ENCODE results near the gene IL34. TPM values are rescaled to one million over a fixed set of nuclear protein-coding genes. Genes with fewer than 3 reads are reported as not detected.

The IL34 gene
- polyA plus RNA-seq, 1 donor (not counting 4 experiments of a cell fraction or from before 2014, with no cell fraction given), result 0.08 TPM

DNA sequence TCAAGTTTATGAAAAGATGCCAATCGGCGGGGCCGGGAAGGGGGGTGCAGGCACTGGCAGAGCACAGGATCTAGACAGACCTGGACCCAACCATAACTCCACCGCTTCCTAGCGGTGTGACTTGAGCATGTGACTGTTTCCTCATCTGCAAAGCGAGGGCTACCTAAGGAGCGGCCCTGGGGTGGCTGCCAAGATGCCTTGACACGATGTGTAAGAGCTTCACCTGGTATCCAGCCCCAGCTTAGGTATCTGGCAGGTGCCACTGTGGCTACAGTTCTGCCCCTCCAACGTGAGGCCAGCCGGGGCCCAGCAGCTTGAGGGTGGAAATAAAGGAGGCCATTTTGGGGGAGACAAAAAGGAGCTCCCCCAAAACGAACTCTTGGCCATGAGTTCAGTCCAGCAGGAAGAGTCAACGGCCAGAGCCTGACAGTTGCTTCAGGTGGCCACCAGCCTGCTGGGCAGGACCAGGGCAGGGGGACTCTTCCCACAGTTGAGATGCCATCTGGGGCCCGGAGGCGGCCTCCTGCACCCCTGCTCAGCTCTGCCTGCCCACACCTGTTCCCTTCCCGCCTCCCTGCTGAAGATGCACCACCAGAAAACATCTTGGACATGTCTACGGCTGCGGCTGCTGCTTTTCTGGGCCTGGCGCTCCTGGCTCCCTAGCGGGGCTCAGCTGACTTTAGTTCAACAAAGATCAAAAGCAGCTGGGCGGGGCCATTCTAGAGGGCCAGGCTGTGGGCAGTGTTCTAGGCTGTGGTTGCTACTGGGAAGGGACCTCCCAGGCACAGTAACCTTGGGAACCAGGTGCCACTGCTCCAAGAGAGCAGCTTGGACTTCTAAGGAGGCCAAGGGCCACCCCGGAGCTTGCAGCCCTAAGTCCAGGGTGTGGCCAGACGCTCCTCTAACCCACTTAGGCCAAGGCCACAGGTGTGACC, 42.9 kb downstream of the IL34 start:
- dilution Hi-C loops (cut with MboI; ENCODE audit: extremely low pct_ligation_motif_present, low sequenced_read_pairs), result no loop called here
- H3K4me3 ChIP-seq (ENCODE audit: control insufficient read depth in 2 of 3, extremely low read depth in 1 of 3, insufficient read depth in 2 of 3, low read depth in 1 of 3, low read length in 3 of 3), result no peak overlapping the region

DNA sequence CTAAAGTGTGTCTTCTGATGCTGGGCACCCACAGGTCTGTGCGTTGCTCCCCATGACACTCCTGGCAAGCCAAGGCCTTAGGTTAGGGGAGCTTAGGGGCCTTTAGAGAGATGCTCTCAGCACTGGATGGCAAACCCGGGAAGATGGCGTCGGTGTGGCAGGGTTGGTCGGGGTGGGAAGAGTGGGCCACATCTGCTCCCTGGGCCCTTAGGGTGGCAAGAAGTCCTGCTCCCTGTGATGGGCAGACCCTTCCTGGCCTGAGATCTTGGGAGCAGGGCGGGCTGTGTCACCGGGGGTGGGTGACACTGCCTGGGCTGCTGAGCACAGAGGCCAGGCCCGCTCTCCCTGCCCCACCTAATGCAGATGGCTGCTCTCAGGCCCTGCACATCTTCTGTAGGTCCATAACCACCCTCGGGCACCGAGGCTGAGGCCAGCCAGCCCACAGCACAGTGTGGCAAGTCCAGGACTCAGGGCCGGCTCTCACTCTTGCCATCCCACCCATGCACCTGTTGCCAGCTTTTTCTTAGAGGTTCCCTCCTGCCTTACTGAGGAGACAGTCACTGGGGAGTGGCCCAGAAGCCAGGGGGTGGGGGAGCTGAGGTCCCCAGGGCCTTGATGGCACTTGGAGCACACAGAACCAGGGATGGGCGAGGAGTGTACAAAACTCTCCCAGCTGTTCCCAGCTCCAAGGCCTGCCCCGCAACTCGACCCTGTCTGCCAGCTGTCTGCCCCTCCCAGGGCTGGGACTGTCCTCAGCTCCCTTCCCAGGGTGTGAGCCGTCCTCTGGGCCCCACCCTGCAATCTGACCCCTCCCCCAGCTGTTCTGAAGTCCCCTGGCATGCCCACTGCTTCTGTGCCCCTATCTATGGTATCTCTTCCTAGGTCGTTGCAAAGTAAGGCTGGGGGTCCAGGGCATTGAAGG, 43.9 kb downstream of the IL34 start:
- TF ChIP-seq EZH2 (IDR thresholded peaks at IDR 0.05; ENCODE audit: low read length), result no peak
- TF ChIP-seq, protein P1, sequence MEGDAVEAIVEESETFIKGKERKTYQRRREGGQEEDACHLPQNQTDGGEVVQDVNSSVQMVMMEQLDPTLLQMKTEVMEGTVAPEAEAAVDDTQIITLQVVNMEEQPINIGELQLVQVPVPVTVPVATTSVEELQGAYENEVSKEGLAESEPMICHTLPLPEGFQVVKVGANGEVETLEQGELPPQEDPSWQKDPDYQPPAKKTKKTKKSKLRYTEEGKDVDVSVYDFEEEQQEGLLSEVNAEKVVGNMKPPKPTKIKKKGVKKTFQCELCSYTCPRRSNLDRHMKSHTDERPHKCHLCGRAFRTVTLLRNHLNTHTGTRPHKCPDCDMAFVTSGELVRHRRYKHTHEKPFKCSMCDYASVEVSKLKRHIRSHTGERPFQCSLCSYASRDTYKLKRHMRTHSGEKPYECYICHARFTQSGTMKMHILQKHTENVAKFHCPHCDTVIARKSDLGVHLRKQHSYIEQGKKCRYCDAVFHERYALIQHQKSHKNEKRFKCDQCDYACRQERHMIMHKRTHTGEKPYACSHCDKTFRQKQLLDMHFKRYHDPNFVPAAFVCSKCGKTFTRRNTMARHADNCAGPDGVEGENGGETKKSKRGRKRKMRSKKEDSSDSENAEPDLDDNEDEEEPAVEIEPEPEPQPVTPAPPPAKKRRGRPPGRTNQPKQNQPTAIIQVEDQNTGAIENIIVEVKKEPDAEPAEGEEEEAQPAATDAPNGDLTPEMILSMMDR (optimal IDR thresholded peaks at IDR 0.05 in 1 of 3, IDR thresholded peaks at IDR 0.05 in 1 of 3, conservative IDR thresholded peaks at IDR 0.05 in 1 of 3; ENCODE audit: extremely low read depth in 1 of 3, insufficient read depth in 2 of 3, low read length in 3 of 3), result no peak
- DNase-seq (ENCODE audit: low read depth, low spot score) (no peak), FAIRE-seq (no peak)
- Histone ChIP-seq H3K27me3 (ENCODE audit: control insufficient read depth, extremely low read depth, insufficient read depth, low read length) (no peaks in the 10 kb centered on the region), H3K27ac (ENCODE audit: control insufficient read depth, insufficient read depth, low read length) (no peak overlapping the region), H3K9ac (ENCODE audit: control insufficient read depth, extremely low read depth, insufficient read depth, low read length) (no peak overlapping the region), H3K36me3 (ENCODE audit: control insufficient read depth in 2 of 2, extremely low read depth in 1 of 2, insufficient read depth in 2 of 2, low read length in 2 of 2) (no peaks in the 10 kb centered on the region), H3K9me3 (ENCODE audit: control insufficient read depth, low read depth, low read length) (no peaks in the 10 kb centered on the region), H3K4me2 (ENCODE audit: control insufficient read depth, extremely low read depth, insufficient read depth, low read depth, low read length) (no peak overlapping the region), H3K4me1 (ENCODE audit: control insufficient read depth, extremely low read depth, insufficient read depth, low read length) (peaks cover 44% of the 10 kb centered on the region), H2AFZ (ENCODE audit: control insufficient read depth, low read length) (no peak overlapping the region), H3K4me3 (ENCODE audit: control insufficient read depth in 2 of 3, extremely low read depth in 1 of 3, insufficient read depth in 2 of 3, low read depth in 1 of 3, low read length in 3 of 3) (no peak overlapping the region), H3K79me2 (ENCODE audit: control insufficient read depth, insufficient read depth, low read length) (peaks cover 2% of the 10 kb centered on the region), H3K9me1 (ENCODE audit: control insufficient read depth, extremely low read depth, insufficient read depth, low read length) (no peaks in the 10 kb centered on the region), H4K20me1 (ENCODE audit: control insufficient read depth, extremely low read depth, insufficient read depth, low read length) (no peaks in the 10 kb centered on the region)
- dilution Hi-C loops (cut with MboI; ENCODE audit: extremely low pct_ligation_motif_present, low sequenced_read_pairs), result no loop called here

More for the DNA sequence above, 42.9 kb downstream of the IL34 start:
- H3K27me3 ChIP-seq (ENCODE audit: control insufficient read depth, extremely low read depth, insufficient read depth, low read length), result no peaks in the 10 kb centered on the region
- H3K4me2 ChIP-seq (ENCODE audit: control insufficient read depth, extremely low read depth, insufficient read depth, low read depth, low read length), result no peak overlapping the region
- H3K79me2 ChIP-seq (ENCODE audit: control insufficient read depth, insufficient read depth, low read length), result peaks cover 11% of the 10 kb centered on the region
- no peak for TF ChIP-seq EZH2 (IDR thresholded peaks at IDR 0.05; ENCODE audit: low read length)
- TF ChIP-seq, protein P1 (optimal IDR thresholded peaks at IDR 0.05 in 1 of 3, IDR thresholded peaks at IDR 0.05 in 1 of 3, conservative IDR thresholded peaks at IDR 0.05 in 1 of 3; ENCODE audit: extremely low read depth in 1 of 3, insufficient read depth in 2 of 3, low read length in 3 of 3), result no peak
- no peak overlapping the region for H2AFZ ChIP-seq (ENCODE audit: control insufficient read depth, low read length)
- DNase-seq (ENCODE audit: low read depth, low spot score) (no peak), FAIRE-seq (no peak)
- no peaks in the 10 kb centered on the region for H3K9me3 ChIP-seq (ENCODE audit: control insufficient read depth, low read depth, low read length)
- peaks cover 41% of the 10 kb centered on the region for H3K4me1 ChIP-seq (ENCODE audit: control insufficient read depth, extremely low read depth, insufficient read depth, low read length)
- H4K20me1 ChIP-seq (ENCODE audit: control insufficient read depth, extremely low read depth, insufficient read depth, low read length), result no peaks in the 10 kb centered on the region
- no peak overlapping the region for H3K27ac ChIP-seq (ENCODE audit: control insufficient read depth, insufficient read depth, low read length)
- H3K9me1 ChIP-seq (ENCODE audit: control insufficient read depth, extremely low read depth, insufficient read depth, low read length), result no peaks in the 10 kb centered on the region
- H3K9ac ChIP-seq (ENCODE audit: control insufficient read depth, extremely low read depth, insufficient read depth, low read length), result no peak overlapping the region
- H3K36me3 ChIP-seq (ENCODE audit: control insufficient read depth in 2 of 2, extremely low read depth in 1 of 2, insufficient read depth in 2 of 2, low read length in 2 of 2), result no peaks in the 10 kb centered on the region
